T-helper 22 cell (primary cell): ENCODE data around the gene NKD1.
"Not testable (repeated sequence)": the region's sequence is repeated elsewhere in the genome, so short reads cannot be mapped to it uniquely, and the experiment has no call there.

Source experiments
- DNase-seq: peaks from one replicate; pipeline ENCODE4 v3.0.0-alpha.2; 2020; ENCODE audit warnings: low read depth

The NKD1 gene, protein sequence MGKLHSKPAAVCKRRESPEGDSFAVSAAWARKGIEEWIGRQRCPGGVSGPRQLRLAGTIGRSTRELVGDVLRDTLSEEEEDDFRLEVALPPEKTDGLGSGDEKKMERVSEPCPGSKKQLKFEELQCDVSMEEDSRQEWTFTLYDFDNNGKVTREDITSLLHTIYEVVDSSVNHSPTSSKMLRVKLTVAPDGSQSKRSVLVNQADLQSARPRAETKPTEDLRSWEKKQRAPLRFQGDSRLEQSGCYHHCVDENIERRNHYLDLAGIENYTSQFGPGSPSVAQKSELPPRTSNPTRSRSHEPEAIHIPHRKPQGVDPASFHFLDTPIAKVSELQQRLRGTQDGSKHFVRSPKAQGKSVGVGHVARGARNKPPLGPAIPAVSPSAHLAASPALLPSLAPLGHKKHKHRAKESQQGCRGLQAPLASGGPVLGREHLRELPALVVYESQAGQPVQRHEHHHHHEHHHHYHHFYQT

DNA sequence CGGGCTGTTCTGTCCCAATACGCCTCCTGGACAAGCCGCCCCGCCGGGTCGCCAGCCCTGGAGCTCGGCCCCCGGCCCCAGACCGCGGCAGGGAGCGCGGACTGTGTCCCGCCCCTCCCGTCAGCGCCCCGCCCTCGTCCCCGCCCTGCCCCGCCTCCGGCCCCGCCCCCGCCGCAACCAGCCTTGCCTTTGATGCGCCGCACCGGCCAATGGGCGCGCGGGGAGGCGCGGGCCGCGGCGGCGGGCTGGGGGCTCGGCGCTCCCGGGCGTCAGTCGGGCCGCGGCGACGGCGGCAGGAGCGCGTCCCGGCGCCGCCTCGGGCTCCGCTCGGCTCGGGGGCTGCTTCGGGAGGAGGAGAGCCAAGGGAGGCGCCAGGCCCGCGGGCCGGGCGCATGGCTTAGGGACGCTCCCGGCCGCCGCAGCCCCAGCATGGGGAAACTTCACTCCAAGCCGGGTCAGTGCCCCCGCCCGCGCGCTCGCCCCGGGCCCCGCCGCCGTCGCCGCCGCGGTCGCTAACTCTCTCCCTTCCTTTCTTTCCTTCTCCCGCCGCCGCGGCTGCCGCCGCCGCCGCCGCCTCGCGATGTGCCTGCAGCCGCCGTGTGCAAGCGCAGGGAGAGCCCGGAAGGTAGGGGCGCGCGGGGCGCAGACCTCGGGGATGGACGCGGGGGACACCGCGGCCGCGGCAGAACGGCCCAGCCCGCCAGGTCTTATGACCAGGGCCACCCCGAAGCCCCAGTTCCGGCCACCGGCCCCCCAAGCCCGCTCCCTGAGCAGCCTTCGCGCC, at the start of gene NKD1:
NKD1 (plus strand) TSS at position 272 of the 784 bp plus-strand sequence; CDS start at position 430, 158 bp downstream.
- DNase-seq = peak; percentile 64

DNA sequence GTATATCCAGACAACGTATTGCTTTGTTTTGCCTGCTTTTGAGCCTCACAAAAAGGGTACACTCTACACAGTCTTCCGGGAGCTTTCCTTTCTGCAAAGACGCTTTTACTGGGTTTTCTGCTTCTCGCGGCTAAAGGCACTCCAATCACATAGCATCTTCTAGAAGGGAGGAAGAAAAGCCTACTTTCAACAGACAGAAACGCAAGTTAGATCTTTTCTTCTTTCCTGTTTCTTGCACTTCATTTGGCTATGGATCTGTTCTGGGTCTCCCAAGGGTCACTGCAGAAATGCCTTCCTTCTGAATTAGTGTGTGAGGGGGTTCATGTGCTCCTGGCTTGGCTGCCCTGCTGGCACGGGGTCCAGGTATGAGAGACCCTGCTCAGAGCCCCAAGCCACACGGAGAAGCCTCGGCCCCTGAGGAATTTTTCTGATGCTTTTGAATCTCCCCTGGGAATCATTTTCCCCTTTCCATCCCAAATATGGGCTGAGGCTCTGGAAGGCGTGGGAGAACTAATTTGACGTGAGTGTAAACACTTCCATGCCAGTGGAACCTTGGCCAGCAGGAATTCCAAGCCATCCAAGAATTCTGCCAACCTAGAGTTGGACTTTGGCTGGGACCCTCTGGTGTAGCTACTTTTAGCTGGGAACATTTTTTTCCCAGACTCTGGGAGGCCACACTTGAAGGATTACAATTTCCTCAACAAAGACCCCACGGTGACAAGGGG, 49.6 kb upstream of the NKD1 start:
- no peak for DNase-seq

DNA sequence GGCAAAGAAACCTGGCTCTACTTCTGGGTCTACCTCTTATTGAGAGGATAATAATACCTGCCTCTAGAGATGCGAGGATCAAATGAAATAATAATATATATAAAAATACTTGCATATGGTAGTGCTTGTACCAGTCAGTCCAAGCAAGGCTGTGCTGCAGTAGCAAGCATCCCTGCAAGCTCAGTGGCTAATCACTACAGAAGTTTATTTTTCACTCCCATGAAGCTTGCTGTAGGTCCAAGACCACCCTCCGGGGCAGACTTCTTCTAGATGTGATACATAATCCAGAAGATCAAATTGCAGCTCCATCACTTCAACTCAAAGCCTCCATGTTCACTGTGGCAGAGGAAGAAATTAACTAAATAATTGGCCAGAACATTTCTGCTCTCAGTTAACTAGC, 48.9 kb upstream of the NKD1 start:
- DNase-seq = no peak

DNA sequence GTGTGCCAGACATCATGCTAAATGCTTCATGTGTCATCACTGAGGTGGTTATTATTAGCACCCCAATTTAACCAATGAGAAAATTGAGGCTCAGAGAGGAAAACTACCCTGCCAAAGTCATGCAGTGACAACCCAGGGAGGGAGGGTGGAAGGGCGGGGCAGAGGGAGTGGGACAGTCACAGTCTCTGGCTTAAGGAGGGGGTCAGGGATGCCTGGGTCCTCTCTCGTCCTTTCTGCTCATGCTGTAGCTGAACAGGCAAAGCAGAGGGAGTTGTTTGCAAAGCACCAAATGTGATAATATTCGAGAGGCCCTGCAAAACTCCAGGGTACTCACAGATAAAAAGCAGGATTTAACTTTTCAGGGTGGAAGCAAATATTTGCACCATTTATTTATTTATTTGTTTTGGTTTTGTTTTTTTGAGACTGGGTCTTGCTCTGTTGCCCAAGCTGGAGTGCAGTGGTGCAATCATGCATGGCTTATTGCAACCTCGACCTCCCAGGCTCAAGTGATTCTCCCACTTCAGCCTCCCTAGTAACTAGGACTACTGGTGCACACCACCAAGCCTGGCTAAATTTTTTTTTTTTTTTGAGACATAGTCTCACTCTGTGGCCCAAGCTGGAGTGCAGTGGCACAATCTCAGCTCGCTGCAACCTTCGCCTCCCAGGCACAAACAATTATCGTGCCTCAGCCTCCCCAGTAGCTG, 47.9 kb upstream of the NKD1 start:
- no peak for DNase-seq

DNA sequence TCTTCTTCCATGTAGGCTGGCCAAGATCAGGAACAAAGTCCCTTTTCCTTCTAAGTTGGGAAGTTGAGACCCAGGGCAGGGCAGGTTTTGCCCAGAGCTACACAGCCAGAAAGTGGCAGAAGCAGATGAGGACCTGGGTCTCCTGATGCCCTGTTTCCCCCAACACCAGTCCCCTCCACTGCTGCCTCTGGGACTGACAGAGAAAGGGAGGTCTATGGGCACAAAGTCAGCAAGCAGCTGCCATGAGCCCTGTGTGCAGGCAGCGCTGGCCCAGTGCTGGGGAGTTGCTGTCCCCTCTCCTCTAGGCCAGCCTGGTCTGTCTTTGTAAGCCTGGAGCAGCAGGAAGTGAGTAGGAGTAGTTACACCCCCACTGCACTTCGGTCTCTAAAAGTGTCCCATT, 46.9 kb upstream of the NKD1 start:
- DNase-seq = no peak

DNA sequence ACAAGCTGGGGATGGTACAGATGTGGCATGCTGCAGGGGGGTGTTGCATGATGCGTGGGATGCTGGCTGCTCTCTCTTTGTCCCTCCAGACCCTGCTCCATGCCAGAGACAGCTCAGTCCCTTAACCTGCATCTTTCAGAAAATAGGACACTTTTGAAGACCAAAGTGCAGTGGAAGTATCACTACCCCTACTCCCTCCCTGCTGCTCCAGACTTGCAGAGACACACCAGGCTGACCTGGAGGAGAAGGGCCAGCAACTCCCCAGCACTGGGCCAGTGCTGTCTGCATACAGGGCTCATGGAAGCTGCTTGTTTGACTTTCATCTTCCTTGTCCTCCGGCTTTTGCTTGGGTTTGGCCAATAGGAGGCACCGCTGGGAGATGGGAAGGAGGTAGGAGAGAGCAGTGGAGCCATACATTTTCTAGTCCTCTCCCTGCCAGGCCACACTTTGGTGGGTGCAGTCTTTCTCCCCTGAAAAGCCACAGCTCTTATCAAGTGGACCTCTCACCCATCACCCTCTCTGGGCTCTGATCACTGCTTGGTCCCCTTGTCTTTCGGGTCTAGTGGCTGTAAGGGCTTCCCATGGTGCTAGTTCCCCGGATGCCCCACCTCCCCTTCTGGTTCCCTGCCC, 46.1 kb upstream of the NKD1 start:
- DNase-seq = no peak

DNA sequence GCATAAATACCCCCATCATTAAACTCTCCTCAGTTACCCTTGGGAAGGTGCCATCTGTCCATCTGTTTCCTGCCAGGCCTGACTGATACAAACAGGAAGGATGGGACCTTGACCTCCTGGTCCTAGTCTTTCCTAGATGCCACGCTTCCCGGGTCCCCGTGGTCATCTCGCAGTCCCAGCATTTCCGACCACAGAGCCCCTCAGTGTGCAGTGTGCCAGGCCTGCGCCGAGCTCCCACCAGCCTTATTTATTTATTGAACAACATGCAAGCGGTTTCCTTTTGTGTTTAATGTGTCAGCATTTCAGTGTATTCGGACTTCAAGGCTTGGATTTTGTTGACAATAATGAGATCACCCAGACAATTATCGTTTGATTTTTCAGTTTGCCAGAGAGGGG, 45.6 kb upstream of the NKD1 start:
- no peak for DNase-seq

DNA sequence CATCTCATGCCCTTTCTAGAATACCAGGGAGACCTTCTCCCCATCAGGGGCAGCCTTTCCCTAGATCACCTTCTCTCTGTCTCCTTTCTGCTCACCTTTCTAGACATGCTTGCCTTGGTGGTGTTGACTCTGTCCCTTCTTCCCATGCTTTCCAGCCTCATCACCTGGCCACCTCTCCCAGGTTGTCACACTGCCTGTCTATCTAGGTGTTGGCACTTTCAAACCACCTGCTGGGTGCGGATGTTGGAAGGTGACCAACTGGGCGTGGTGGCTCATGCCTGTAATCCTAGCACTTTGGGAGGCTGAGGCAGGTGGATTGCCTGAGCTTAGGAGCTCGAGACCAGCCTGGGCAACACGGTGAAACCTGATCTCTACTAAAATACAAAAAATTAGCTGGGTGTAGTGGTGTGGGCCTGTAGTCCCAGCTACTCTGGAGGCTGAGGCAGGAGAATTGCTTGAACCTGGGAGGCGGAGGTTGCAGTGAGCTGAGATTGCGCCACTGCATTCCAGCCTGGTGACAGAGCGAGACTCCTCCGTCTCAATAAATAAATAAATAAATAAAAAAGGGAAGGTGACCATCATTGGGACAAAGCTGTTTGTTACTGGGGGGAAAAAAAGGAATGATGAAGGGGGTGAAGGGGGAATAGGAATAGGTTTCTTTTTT, 44.2 kb upstream of the NKD1 start:
- DNase-seq = not testable (repeated sequence)

DNA sequence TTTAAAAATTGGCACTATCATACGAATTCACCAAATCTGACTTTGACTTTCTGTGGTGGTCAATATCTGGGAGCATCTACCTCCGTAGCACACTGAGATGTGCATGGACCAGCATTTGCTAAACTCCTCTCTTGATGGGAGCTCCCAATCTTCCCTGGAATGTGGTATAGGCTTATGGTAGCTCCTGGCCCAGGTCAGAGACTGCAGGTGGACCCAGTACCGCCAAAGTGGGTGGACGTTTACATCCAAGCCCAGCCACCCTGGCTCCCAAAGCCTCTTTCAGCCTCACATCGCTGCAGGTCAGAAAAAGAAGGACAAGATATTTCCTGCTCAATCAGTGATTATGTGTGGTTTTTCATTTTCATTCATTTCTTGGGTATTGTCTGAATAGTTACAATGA, 43.1 kb upstream of the NKD1 start:
- no peak for DNase-seq

DNA sequence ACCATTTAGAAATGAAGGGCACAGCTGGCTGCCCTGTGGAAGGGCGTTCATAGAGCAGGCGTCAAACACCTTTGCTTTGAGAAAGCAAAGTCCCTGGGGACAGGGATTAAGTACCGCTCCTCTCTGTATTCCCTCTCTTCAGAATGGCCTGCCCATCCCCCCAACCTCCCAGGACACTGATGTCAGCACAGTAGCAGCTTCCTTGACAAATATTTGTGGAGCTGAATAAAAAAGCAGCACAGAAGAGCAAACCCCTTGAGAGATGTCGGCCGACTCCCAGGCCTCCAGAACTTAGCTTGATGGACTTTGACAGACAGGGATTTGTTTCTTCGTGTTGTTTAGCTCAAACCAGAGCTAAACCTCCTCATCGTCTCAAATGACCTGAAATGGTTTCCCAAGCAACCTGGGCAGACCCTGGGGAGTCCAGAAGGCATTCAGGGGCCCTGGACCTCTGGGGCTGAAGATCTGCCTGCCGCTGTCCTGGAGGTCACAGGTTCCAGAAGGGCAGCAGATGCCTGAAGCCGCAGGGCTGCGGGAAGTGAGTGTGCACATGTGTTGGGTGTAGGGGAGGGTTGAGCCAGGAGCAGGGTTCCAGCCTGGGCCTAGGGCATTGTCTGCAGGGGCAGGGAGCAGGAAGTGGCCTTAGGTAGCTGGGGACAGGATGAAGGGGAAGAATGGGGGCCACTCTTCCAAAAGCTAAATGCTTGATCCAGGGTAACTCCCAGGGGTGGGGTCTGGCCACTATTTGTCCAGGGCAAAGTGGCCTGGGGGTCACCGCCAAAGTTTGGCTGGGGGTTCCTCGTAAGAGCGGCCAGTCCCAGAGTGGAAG, 42.3 kb upstream of the NKD1 start:
- no peak for DNase-seq

DNA sequence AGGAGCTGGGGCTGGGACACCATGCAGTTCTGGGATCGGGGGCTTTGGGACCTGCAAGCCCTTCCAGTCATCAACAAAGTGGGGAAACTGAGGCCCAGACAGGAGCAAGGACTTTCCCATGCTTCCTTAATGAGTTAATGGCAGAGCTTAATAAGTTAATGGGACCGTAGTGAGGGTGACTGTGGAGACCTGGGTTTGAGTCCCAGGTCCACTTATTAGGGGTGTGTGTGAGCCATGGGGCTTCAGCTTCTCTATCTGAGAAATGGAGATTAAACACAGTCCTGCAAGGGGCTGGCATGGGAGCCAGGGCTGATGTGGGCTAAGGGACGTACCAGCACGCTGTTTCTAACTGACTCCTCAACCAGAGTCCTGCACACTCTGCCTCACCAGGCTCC, 41.7 kb upstream of the NKD1 start:
- DNase-seq = no peak

DNA sequence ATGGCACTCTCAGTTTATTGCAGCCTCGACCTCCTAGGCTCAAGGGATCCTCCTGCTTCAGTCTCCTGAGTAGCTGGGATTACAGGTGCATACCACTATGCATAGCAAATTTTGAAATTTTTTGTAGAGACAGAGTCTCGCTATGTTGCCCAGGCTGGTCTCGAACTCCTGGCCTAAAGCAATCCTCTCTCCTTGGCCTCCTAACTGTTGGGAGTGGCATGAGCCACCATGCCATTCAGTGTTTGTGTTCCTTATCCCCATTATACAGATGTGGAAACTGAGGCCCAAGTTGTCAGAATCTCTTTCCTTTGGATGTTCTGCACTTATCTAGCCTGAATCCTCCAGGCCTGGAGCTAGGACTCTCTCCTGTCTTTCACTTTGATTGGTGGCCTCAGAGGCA, 40.8 kb upstream of the NKD1 start:
- no peak for DNase-seq

DNA sequence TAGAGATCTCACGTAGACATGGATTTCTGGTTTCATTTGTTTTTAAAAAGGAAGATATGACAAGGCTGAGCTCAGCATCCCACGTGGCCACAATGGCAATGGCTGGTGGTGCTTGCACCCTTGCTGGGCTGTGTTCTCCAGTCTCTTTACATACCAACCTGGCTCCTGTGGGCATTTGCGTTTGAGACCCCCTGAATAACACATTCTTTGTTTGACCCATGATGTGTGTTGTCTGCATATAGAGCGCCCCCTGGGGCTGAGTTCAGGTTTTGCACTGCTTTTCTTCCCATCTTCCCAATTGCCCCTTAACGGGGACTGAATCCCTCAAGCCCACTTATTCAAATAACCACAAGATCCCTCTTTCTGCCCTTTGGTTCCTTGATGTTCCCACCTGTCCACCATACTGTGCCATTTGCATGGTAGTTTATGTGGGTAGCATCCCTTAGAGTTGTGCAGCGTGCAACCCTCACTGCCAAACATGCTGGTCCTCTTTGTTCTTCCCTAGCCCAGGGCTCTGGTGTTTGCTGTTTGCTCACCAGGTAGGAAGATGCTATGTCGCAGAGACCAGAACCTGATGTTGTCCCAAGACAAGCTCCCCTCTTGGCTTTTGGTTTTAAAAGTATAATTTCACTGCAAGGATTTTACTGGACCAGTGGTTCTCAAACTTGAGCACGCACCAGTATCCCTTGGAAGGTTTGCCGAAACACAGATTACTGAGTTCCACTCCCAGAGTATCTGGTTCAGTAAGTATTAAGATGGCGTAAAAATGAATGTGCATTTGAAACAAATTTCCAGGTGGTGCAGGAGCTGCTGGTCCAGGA, 38.5 kb upstream of the NKD1 start:
- DNase-seq = peak; percentile 1

DNA sequence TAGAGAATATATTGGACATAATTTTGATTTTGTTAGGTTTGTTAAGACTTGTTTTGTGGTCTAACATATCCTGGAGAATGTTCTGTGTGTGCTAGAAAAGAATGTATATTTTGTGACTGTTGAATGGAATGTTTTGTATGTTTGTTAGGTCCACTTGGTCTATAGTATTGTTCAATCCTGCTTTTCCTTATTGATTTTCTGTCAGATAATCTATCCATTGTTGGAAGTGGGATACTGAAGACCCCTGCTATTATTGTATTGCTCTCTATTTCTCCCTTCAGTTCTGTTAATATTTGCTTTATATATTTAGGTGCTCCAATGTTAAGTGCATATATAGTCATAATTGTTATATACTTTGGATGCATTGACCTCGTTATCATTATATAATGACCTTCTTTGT, 33.0 kb upstream of the NKD1 start:
- DNase-seq = no peak

DNA sequence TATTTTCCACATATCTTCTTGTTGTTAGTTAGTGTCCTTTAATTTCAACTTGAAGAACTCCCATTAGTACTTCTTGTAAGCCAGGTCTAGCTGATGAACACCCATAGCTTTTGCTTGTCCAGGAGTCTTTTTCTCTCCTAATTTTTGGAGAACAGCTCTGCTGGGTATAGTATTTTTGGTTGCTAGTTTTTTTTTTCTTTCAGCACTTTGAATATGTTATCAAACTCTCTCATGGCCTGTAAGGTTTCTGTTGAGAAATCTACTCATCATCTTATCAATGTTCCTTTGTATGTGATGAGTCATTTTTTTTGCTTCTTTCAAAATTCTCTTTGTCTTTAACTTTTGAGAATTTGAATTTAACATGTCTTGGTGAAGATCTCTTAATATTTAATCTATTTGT, 31.8 kb upstream of the NKD1 start:
- no peak for DNase-seq

DNA sequence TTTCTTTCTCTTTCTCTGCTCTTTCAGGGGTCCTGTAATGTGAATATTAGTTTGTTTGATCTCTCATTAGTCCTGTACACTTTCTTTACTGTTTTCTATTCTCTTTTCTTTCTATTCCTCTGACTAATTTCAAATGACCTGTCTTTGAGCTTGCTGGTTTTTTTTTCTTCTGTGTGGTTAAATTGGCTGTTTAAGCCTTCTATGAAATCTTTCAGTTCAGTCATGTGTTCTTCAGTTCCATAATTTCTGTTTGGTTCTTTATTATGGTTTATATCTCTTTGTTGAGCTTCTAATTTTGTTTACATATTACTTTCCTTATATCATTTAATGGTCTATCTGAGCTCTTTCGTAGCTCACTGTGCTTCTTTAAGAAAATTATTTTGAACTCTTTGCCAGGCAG, 31.3 kb upstream of the NKD1 start:
- DNase-seq = no peak

DNA sequence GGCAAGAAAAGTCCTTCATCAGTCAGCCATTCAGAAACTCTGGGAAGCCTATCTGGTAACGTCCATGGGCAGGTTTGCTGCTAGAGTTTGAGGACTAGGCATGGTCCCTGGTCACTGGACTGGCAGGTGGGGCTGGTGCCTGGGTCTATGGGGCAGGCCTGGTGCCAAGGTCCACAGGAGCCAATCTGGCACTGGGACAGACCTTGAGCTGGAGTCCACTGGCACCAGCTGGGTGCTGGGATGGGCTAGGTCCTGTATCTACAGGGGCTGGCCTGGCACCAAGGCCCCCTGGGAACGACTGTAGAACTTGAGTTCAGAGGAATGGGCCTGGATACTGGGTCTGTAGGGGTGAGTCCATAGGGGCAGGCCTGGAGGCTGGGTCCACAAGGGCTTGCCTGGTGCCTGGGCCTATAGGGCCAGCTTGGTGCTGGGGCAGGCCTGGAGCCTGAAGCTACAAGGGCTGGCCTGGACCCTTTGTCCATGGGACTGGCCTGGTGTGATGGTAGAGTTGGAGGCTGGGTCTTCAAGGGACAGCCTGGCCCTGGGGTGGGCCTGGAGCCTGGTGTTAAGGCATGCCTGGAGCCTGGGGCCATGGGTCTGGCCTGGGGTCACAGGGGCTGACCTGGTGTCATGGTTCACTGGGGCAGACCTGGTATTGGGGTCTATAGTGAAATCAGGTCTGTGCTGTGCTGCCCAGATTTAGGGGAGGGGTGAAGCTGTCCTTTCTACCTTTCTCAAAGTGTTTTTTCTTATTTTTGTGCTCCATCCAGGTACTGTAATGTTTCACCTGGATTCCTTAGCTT, 30.5 kb upstream of the NKD1 start:
- DNase-seq = no peak

DNA sequence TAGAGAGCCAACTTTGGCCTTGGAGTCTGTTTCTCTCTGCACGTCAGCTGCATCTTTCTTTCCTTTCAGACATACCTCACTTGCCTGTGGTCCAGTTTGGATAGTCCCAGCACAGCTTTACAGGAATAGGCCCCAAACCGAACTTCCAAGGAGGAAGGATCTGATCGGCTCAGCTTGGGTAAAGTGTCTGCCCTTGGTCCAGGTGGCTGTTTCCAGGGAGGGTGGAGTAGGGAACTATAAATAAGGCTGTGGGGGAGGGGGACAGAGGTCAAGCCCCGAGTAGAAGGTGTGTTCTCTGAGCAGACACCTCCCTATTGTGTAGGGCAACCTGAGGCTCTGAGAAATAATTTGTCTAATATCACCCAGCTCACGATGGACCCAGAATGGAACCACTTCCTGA, 29.2 kb upstream of the NKD1 start:
- no peak for DNase-seq
